WTC11 (cell line): ENCODE data around the gene RAB3IL1. TPM values are rescaled to one million over a fixed set of nuclear protein-coding genes. Genes with fewer than 3 reads are reported as not detected.
A peak's percentile ranks its signal among the peaks of the same experiment; 100 is the strongest.

Experiments
- ATAC-seq: fragments of 200-7000 bp; cut with Tn5 transposase; 2 replicates; pipeline ENCODE4 v1.10.0; 2021; ENCODE audit warnings: mild to moderate bottlenecking, moderate library complexity
- CTCF ChIA-PET: fragments of 300-600 bp; sonication (Branson Sonifier 250); formaldehyde crosslinking; loops from one replicate; lab custom pipeline; 2021; ENCODE audit warnings: antibody characterized with exemption; lab: Charles Lee
- POLR2A ChIA-PET: fragments of 350-600 bp; sonication (Branson Sonifier 250); formaldehyde crosslinking; loops from one replicate; lab custom pipeline; 2021; ENCODE audit warnings: antibody characterized with exemption; lab: Charles Lee
- DNase-seq: peaks from one replicate; pipeline ENCODE4 v3.0.0; 2021; ENCODE audit warnings: low spot score
- H3K27ac Mint-ChIP-seq: 2 replicates; pipeline ENCODE4 v1.8.0; 2021; ENCODE audit warnings: mixed read lengths
- H3K27me3 Mint-ChIP-seq: 2 replicates; pipeline ENCODE4 v1.8.0; 2021; ENCODE audit warnings: low read depth, mild to moderate bottlenecking, moderate library complexity, mixed read lengths
- H3K36me3 Mint-ChIP-seq: 2 replicates; pipeline ENCODE4 v1.8.0; 2021; ENCODE audit warnings: mixed read lengths
- H3K4me1 Mint-ChIP-seq: 2 replicates; pipeline ENCODE4 v1.8.0; 2022; ENCODE audit warnings: mixed read lengths
- H3K4me3 Mint-ChIP-seq: 2 replicates; pipeline ENCODE4 v1.8.0; 2021; ENCODE audit warnings: mild to moderate bottlenecking, moderate library complexity, mixed read lengths
- H3K9me3 Mint-ChIP-seq: 2 replicates; pipeline ENCODE4 v1.8.0; 2021; ENCODE audit warnings: mixed read lengths
- FOXK1 ChIP-seq: sonication (generic); formaldehyde crosslinking; IDR thresholded peaks from 2 replicates; pipeline ENCODE4 v1.8.0; 2022; ENCODE audit warnings: mild to moderate bottlenecking, moderate library complexity, missing genetic modification reagents
- FOXP1 ChIP-seq: sonication (generic); formaldehyde crosslinking; IDR thresholded peaks from 2 replicates; pipeline ENCODE4 v1.8.0; 2022; ENCODE audit warnings: missing genetic modification reagents, mild to moderate bottlenecking, moderate library complexity, borderline replicate concordance
- JAZF1 ChIP-seq: fragments of 250-450 bp; sonication (Bioruptor Pico); IDR thresholded peaks from 2 replicates; pipeline ENCODE4 v1.9.0; 2021; ENCODE audit warnings: moderate library complexity, mild to moderate bottlenecking, inconsistent platforms
- NFATC4 ChIP-seq: fragments of 250-450 bp; sonication (Bioruptor Pico); IDR thresholded peaks from 2 replicates; pipeline ENCODE4 v1.9.0; 2021; ENCODE audit warnings: mild to moderate bottlenecking
- RORB ChIP-seq: fragments of 250-450 bp; sonication (Bioruptor Pico); IDR thresholded peaks from 2 replicates; pipeline ENCODE4 v1.9.0; 2021; ENCODE audit warnings: mild to moderate bottlenecking
- SOX15 ChIP-seq: fragments of 250-450 bp; sonication (Bioruptor Pico); IDR thresholded peaks from 2 replicates; pipeline ENCODE4 v1.9.0; 2021; ENCODE audit warnings: mild to moderate bottlenecking
- ZNF121 ChIP-seq: sonication (generic); formaldehyde crosslinking; IDR thresholded peaks from 2 replicates; pipeline ENCODE4 v1.8.0; 2023; ENCODE audit warnings: missing genetic modification reagents
- ZNF138 ChIP-seq: sonication (generic); formaldehyde crosslinking; conservative IDR thresholded peaks from 2 replicates; pipeline ENCODE4 v1.8.1; 2022; ENCODE audit warnings: mild to moderate bottlenecking, moderate library complexity, missing genetic modification reagents
- total RNA-seq: library from RNA; stranded (reverse); gene quantifications from 3 replicates; pipeline ENCODE4 v1.2.3, GENCODE V29; 2021
- TF ChIP-seq, protein P1 (sequence below): sonication (generic); formaldehyde crosslinking; IDR thresholded peaks from 2 replicates; pipeline ENCODE4 v1.8.0; 2022; ENCODE audit warnings: mild to moderate bottlenecking, missing genetic modification reagents
- TF ChIP-seq, protein P2 (sequence below): fragments of 250-450 bp; sonication (Bioruptor Pico); IDR thresholded peaks from 2 replicates; pipeline ENCODE4 v1.9.0; 2021; ENCODE audit warnings: mild to moderate bottlenecking, borderline replicate concordance
- TF ChIP-seq, protein P3 (sequence below): sonication (generic); formaldehyde crosslinking; IDR thresholded peaks from 2 replicates; pipeline ENCODE4 v1.8.0; 2023; ENCODE audit warnings: missing genetic modification reagents, mild to moderate bottlenecking, borderline replicate concordance

Gene RAB3IL1
- total RNA-seq, 1 experiment from 2014 or later: 7.2 TPM

DNA sequence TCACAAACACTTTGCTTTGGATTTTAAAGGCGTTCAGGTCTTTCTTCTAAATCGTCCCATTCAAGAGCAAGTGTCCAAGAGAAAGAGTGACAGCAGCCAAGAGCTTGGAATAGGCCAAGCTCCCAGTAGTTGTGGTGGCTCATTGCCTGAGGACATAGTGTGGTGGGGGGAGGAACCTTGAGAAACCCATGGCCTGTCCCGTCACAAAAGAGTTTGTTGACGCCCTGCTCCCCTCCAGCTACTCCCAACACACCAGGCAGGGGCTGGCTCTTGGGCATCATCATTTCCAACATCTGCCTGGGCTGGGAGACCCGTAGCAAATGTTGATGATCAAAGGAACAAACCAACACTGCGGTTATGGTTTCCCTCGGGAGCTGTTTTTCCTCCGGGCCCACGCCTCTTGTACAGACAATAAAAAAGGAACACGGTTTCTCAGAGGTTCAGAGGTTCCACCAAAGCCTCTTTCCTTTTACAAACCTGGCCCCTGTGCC, 46.8 kb downstream of the RAB3IL1 start (continued):
- TF ChIP-seq, protein P1, sequence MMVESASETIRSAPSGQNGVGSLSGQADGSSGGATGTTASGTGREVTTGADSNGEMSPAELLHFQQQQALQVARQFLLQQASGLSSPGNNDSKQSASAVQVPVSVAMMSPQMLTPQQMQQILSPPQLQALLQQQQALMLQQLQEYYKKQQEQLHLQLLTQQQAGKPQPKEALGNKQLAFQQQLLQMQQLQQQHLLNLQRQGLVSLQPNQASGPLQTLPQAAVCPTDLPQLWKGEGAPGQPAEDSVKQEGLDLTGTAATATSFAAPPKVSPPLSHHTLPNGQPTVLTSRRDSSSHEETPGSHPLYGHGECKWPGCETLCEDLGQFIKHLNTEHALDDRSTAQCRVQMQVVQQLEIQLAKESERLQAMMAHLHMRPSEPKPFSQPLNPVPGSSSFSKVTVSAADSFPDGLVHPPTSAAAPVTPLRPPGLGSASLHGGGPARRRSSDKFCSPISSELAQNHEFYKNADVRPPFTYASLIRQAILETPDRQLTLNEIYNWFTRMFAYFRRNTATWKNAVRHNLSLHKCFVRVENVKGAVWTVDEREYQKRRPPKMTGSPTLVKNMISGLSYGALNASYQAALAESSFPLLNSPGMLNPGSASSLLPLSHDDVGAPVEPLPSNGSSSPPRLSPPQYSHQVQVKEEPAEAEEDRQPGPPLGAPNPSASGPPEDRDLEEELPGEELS: no peak
- TF ChIP-seq ZNF121 (CRISPR knock-in tag): no peak

DNA sequence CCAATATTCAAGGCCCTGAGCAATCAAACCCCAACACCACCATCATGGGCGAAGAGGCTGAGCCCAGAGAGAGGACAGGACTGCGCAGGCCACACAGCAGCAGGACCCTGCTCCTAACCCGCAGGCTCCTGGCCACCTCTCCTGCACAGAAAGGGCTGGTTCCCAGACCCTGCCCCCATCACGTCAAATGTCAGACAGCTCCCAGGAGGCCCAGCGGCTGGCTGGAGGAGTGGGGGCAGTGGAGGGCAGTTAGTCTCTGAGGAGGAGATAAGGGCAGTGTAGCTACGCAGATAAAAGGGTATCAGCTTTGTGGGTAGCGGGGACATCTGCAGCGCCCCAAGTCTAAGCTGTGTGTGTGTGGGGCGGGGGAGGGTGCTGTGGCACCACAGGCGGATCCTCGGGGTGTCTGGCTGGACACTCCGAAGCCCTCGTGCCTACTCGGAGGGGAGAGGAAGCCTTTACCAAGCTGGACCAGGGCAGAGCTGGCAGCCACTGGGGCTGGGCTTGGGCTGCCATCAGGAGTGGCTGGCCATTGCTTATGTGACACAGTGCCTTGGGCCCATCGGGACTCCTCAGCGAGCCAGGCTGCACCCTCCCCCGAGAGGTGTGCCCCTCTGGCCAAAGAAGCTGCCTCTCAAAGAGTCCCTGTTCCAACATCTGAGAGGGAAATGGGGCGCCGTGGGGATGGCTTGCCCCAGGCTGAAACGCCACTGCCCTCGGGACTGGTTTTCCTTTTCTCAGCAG, 47.5 kb downstream of the RAB3IL1 start:
- TF ChIP-seq RORB: no peak
- TF ChIP-seq NFATC4 (CRISPR knock-in tag): peak; percentile 50; the same call in 1 of the 2 replicates
- ChIA-PET CTCF (interaction anchor here (0.8 to 8.1 kb wide), 21 partner anchors 11 to 436 kb away, joined by 3 to 118 read pairs (median 7); partner anchors contain the start of gene BEST1), POLR2A (interaction anchor here (0.5 to 2.2 kb wide), 4 partner anchors 72 to 99 kb away, joined by 3 to 5 read pairs (median 4); no protein-coding TSS in a partner anchor)
- Mint-ChIP-seq H3K27ac (no peak overlapping the region), H3K4me1 (peaks cover 19% of the 10 kb centered on the region), H3K4me3 (no peak overlapping the region), H3K27me3 (peaks cover 9% of the 10 kb centered on the region), H3K36me3 (peaks cover 12% of the 10 kb centered on the region), H3K9me3 (no peaks in the 10 kb centered on the region)
- ATAC-seq (no peak), DNase-seq (no peak)

DNA sequence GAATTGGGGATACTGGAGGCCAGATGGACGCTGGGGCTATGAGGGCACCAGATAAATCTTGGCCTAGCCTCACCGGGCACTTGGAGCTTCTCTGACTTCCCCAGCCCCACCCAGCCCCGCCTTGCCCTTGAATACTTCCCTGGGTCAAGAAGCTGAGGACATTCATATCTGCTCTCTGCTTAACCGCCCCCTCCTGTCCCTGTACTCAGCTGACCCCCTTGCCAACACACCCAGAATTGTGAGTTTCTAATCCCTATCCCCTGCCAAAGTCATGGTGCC, 48.0 kb downstream of the RAB3IL1 start:
- POLR2A ChIA-PET: interaction anchor here (0.5 to 2.2 kb wide), 3 partner anchors 73 to 100 kb away, joined by 3 to 5 read pairs (median 4); no protein-coding TSS in a partner anchor

DNA sequence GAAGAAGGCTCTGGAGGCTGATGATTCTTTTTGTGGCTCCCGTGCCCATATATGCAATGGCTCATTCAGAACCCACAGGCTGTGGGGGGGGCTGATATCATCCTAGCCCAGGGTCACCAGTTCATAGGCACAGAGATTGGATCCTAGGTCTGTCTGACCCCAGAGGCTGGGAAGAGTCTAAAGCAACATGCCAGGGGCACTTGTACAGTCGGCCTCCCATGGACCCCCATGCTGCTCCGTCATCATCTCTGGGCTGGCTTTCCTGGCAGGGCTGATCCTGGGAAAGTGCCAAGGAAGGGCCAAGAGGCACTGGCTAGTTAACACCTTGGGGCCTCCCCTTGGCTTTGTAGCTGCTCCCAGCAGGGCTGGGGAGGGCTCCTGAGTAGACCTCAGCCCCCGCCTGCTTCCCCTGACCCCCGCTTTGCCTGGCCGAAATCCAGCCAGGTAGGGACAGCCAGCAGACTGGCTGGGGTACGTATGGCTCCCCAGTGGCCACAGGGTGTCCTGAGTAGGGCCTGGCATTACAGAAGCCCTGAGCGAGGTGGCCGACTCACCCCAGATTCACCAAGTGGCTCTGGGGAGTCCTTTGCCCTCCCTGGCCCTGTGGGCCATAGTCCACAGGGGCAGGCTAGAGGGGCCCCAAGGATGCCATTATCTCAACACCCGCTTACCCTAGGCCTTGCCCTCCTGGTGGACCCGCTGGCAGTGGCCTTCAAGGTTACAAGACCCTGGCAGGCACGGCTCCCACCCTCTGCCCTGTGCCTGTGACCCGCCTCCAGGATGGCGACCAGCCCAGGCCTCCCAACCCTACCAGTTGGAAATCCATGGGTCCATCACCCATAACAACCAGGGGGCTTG, 48.6 kb downstream of the RAB3IL1 start:
- Mint-ChIP-seq H3K9me3 (no peaks in the 10 kb centered on the region), H3K4me3 (no peak overlapping the region), H3K36me3 (peaks cover 16% of the 10 kb centered on the region), H3K27me3 (peaks cover 9% of the 10 kb centered on the region), H3K27ac (peak overlapping the region; percentile 45; the same call in 1 of the 2 replicates), H3K4me1 (peaks cover 14% of the 10 kb centered on the region)
- no peak for DNase-seq
- ChIA-PET CTCF (interaction anchor here (1.0 to 8.1 kb wide), 10 partner anchors 16 to 240 kb away, joined by 3 to 118 read pairs (median 8); no protein-coding TSS in a partner anchor), POLR2A (interaction anchor here (2.2 kb wide), 1 partner anchor 72 kb away, joined by 5 read pairs; no protein-coding TSS in a partner anchor)
- ATAC-seq: no peak
- no peak for TF ChIP-seq ZNF138 (CRISPR knock-in tag)
- TF ChIP-seq, protein P1: no peak
- TF ChIP-seq JAZF1 (CRISPR knock-in tag): no peak
- TF ChIP-seq, protein P2, sequence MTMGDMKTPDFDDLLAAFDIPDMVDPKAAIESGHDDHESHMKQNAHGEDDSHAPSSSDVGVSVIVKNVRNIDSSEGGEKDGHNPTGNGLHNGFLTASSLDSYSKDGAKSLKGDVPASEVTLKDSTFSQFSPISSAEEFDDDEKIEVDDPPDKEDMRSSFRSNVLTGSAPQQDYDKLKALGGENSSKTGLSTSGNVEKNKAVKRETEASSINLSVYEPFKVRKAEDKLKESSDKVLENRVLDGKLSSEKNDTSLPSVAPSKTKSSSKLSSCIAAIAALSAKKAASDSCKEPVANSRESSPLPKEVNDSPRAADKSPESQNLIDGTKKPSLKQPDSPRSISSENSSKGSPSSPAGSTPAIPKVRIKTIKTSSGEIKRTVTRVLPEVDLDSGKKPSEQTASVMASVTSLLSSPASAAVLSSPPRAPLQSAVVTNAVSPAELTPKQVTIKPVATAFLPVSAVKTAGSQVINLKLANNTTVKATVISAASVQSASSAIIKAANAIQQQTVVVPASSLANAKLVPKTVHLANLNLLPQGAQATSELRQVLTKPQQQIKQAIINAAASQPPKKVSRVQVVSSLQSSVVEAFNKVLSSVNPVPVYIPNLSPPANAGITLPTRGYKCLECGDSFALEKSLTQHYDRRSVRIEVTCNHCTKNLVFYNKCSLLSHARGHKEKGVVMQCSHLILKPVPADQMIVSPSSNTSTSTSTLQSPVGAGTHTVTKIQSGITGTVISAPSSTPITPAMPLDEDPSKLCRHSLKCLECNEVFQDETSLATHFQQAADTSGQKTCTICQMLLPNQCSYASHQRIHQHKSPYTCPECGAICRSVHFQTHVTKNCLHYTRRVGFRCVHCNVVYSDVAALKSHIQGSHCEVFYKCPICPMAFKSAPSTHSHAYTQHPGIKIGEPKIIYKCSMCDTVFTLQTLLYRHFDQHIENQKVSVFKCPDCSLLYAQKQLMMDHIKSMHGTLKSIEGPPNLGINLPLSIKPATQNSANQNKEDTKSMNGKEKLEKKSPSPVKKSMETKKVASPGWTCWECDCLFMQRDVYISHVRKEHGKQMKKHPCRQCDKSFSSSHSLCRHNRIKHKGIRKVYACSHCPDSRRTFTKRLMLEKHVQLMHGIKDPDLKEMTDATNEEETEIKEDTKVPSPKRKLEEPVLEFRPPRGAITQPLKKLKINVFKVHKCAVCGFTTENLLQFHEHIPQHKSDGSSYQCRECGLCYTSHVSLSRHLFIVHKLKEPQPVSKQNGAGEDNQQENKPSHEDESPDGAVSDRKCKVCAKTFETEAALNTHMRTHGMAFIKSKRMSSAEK (CRISPR knock-in tag): no peak
- no peak for TF ChIP-seq FOXK1 (CRISPR knock-in tag)
- TF ChIP-seq FOXP1 (CRISPR knock-in tag): no peak

More for the DNA sequence above, 48.0 kb downstream of the RAB3IL1 start:
- Mint-ChIP-seq H3K9me3 (no peaks in the 10 kb centered on the region), H3K27ac (no peak overlapping the region), H3K4me3 (no peak overlapping the region), H3K27me3 (peaks cover 9% of the 10 kb centered on the region), H3K4me1 (peaks cover 16% of the 10 kb centered on the region), H3K36me3 (peaks cover 15% of the 10 kb centered on the region)
- no peak for ATAC-seq
- CTCF ChIA-PET: interaction anchor here (1.0 to 8.1 kb wide), 14 partner anchors 11 to 239 kb away, joined by 3 to 118 read pairs (median 10); no protein-coding TSS in a partner anchor
- no peak for DNase-seq
- TF ChIP-seq SOX15: no peak
- TF ChIP-seq, protein P3, sequence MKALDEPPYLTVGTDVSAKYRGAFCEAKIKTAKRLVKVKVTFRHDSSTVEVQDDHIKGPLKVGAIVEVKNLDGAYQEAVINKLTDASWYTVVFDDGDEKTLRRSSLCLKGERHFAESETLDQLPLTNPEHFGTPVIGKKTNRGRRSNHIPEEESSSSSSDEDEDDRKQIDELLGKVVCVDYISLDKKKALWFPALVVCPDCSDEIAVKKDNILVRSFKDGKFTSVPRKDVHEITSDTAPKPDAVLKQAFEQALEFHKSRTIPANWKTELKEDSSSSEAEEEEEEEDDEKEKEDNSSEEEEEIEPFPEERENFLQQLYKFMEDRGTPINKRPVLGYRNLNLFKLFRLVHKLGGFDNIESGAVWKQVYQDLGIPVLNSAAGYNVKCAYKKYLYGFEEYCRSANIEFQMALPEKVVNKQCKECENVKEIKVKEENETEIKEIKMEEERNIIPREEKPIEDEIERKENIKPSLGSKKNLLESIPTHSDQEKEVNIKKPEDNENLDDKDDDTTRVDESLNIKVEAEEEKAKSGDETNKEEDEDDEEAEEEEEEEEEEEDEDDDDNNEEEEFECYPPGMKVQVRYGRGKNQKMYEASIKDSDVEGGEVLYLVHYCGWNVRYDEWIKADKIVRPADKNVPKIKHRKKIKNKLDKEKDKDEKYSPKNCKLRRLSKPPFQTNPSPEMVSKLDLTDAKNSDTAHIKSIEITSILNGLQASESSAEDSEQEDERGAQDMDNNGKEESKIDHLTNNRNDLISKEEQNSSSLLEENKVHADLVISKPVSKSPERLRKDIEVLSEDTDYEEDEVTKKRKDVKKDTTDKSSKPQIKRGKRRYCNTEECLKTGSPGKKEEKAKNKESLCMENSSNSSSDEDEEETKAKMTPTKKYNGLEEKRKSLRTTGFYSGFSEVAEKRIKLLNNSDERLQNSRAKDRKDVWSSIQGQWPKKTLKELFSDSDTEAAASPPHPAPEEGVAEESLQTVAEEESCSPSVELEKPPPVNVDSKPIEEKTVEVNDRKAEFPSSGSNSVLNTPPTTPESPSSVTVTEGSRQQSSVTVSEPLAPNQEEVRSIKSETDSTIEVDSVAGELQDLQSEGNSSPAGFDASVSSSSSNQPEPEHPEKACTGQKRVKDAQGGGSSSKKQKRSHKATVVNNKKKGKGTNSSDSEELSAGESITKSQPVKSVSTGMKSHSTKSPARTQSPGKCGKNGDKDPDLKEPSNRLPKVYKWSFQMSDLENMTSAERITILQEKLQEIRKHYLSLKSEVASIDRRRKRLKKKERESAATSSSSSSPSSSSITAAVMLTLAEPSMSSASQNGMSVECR (CRISPR knock-in tag): 0 out of 2 replicates have a peak, but pooled peaks have one; percentile 1
